ENCODE data around the gene DGKG. TPM values are rescaled to one million over a fixed set of nuclear protein-coding genes. Genes with fewer than 3 reads are reported as not detected.

DGKG gene
- total and polyA plus RNA-seq, 9 of the 15 experiments (the other 6 are each of a cell fraction or from before 2014, with no cell fraction given): 0.01 to 0.36 (median 0.15) TPM

GRCh38 chr3:186259612-186260383 lies 102.2 kb downstream of the DGKG start (continued):
- TF ChIP-seq MAZ (CRISPR knock-in tag; conservative IDR thresholded peaks at IDR 0.05 in 1 of 2, IDR thresholded peaks at IDR 0.05 in 1 of 2): peak; percentile 34 to 41; a peak in 1 of 4 replicates
- no peak for TF ChIP-seq MEF2D (tag; conservative IDR thresholded peaks at IDR 0.05; ENCODE audit: low read depth)
- TF ChIP-seq HMGXB4 (CRISPR knock-in tag; IDR thresholded peaks at IDR 0.05): no peak
- no peak for TF ChIP-seq MXI1 (IDR thresholded peaks at IDR 0.05; ENCODE audit: low read depth, low read length)
- TF ChIP-seq, protein P1, sequence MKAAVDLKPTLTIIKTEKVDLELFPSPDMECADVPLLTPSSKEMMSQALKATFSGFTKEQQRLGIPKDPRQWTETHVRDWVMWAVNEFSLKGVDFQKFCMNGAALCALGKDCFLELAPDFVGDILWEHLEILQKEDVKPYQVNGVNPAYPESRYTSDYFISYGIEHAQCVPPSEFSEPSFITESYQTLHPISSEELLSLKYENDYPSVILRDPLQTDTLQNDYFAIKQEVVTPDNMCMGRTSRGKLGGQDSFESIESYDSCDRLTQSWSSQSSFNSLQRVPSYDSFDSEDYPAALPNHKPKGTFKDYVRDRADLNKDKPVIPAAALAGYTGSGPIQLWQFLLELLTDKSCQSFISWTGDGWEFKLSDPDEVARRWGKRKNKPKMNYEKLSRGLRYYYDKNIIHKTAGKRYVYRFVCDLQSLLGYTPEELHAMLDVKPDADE (conservative IDR thresholded peaks at IDR 0.05; ENCODE audit: control insufficient read depth, low read depth, low read length): 0 out of 2 replicates have a peak, but pooled peaks have one; percentile 33
- TF ChIP-seq SMAD4 (CRISPR knock-in tag; conservative IDR thresholded peaks at IDR 0.05): peak; percentile 45; the same call in 1 of the 2 replicates
- peak; percentile 53; the same call in 1 of the 2 replicates for TF ChIP-seq TFAP4 (CRISPR knock-in tag; IDR thresholded peaks at IDR 0.05; ENCODE audit: borderline replicate concordance)
- no peak for TF ChIP-seq GABPB1 (CRISPR knock-in tag; IDR thresholded peaks at IDR 0.05)
- TF ChIP-seq MXD1 (CRISPR knock-in tag; IDR thresholded peaks at IDR 0.05; ENCODE audit: borderline replicate concordance, poor library complexity, severe bottlenecking): no peak
- TF ChIP-seq NFIC (IDR thresholded peaks at IDR 0.05): no peak
- no peak for TF ChIP-seq MTF1 (CRISPR knock-in tag; IDR thresholded peaks at IDR 0.05; ENCODE audit: borderline replicate concordance)
- 0 out of 2 replicates have a peak, but pooled peaks have one; percentile 20 for TF ChIP-seq MTA3 (IDR thresholded peaks at IDR 0.05; ENCODE audit: borderline replicate concordance)
- no peak for TF ChIP-seq NFATC3 (IDR thresholded peaks at IDR 0.05)
- peak; percentile 54; the same call in 1 of the 2 replicates for TF ChIP-seq CBFA2T3 (IDR thresholded peaks at IDR 0.05)
- TF ChIP-seq ETV5 (CRISPR knock-in tag; IDR thresholded peaks at IDR 0.05; ENCODE audit: low read depth): 0 out of 2 replicates have a peak, but pooled peaks have one; percentile 25
- TF ChIP-seq ZBTB9 (CRISPR knock-in tag; IDR thresholded peaks at IDR 0.05): no peak
- no peak for TF ChIP-seq BRF2 (IDR thresholded peaks at IDR 0.05; ENCODE audit: borderline replicate concordance, insufficient read depth, insufficient read length)
- TF ChIP-seq MCM2 (IDR thresholded peaks at IDR 0.05; ENCODE audit: low read depth): no peak
- TF ChIP-seq TEAD4 (IDR thresholded peaks at IDR 0.05; ENCODE audit: low read length): peak; percentile 13; the same call in 1 of the 2 replicates
- no peak for TF ChIP-seq TEAD4 (CRISPR knock-in tag; IDR thresholded peaks at IDR 0.05; ENCODE audit: borderline replicate concordance)
